ENCODE results near the gene SKI.

The SKI gene

DNA sequence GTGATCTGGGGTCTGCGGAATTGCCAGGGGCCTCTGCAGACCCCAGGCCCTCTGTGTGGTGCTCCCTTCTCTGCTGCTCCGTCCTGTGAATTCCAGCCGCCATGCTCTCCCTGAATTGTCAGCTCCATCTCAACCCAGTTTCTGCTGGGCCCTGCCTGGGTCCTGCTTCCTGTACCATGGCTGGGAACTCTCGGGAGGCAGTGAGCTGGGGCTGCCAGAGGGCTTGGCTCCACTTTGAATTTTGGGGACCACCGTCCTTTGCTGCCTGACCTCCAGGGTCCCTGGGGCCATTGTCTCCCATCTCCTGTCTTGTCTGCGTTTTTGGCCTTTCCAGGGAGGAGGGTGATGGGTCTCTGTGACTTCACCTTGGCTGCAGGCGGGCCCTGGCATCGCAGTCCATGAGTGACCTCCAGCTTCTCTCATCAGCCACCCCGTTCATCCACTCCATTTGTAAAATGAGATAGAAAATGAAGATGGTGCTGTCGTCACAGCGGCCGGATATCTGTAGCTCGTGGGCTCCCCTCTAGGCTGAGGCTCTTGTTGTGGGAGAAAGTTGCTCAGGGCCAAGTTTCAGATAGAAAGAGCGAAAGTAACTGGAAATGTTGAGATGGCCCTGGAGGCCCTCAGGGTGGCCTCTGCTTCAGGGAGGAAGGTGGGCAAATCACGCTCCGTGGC, 38.3 kb downstream of the SKI start:
- ATAC-seq (ENCODE audit: insufficient read depth, low read depth) (no peak), DNase-seq (no peak)
- peaks cover 73% of the 10 kb centered on the region for H4K20me1 ChIP-seq (ENCODE audit: insufficient read depth, low read length)
- TF ChIP-seq EZH2 (IDR thresholded peaks at IDR 0.05; ENCODE audit: borderline replicate concordance, low read depth, low read length, severe bottlenecking) (no peak), CTCF (IDR thresholded peaks at IDR 0.05; ENCODE audit: borderline replicate concordance, extremely low read depth, low read length, poor library complexity, severe bottlenecking) (no peak)
- no peak overlapping the region for H3K9ac ChIP-seq (ENCODE audit: low read depth, low read length)
- no peak overlapping the region for H3K27ac ChIP-seq (ENCODE audit: low read length)
- peaks cover 90% of the 10 kb centered on the region for H3K79me2 ChIP-seq (ENCODE audit: insufficient read depth, low read length)
- H3K4me2 ChIP-seq (ENCODE audit: insufficient read depth, low read length) = no peak overlapping the region
- H3K36me3 ChIP-seq (ENCODE audit: insufficient read depth, low read length) = no peaks in the 10 kb centered on the region
- H3K9me3 ChIP-seq (ENCODE audit: insufficient read depth, low read length, severe bottlenecking) = no peaks in the 10 kb centered on the region
- no peaks in the 10 kb centered on the region for H3K4me1 ChIP-seq (ENCODE audit: insufficient read depth, low read length)
- H3K27me3 ChIP-seq (ENCODE audit: insufficient read depth, low read length, poor library complexity) = no peaks in the 10 kb centered on the region
- H3K4me3 ChIP-seq (ENCODE audit: low read depth in 1 of 2, low read length in 2 of 2) = no peak overlapping the region
- H2AFZ ChIP-seq (ENCODE audit: low read depth, low read length) = no peak overlapping the region

GRCh38 chr1:2267051-2267830, 39.1 kb downstream of the SKI start:
- H3K9ac ChIP-seq (ENCODE audit: low read depth, low read length) = no peak overlapping the region
- H2AFZ ChIP-seq (ENCODE audit: low read depth, low read length) = no peak overlapping the region
- H3K36me3 ChIP-seq (ENCODE audit: insufficient read depth, low read length) = no peaks in the 10 kb centered on the region
- peaks cover 90% of the 10 kb centered on the region for H3K79me2 ChIP-seq (ENCODE audit: insufficient read depth, low read length)
- H3K27me3 ChIP-seq (ENCODE audit: insufficient read depth, low read length, poor library complexity) = no peaks in the 10 kb centered on the region
- H4K20me1 ChIP-seq (ENCODE audit: insufficient read depth, low read length) = peaks cover 74% of the 10 kb centered on the region
- DNase-seq = no peak
- TF ChIP-seq EZH2 (IDR thresholded peaks at IDR 0.05; ENCODE audit: borderline replicate concordance, low read depth, low read length, severe bottlenecking) (no peak), CTCF (IDR thresholded peaks at IDR 0.05; ENCODE audit: borderline replicate concordance, extremely low read depth, low read length, poor library complexity, severe bottlenecking) (no peak)
- H3K4me2 ChIP-seq (ENCODE audit: insufficient read depth, low read length) = no peak overlapping the region
- no peak overlapping the region for H3K27ac ChIP-seq (ENCODE audit: low read length)
- no peak overlapping the region for H3K4me3 ChIP-seq (ENCODE audit: low read depth in 1 of 2, low read length in 2 of 2)
- no peak for ATAC-seq (ENCODE audit: insufficient read depth, low read depth)
- H3K4me1 ChIP-seq (ENCODE audit: insufficient read depth, low read length) = no peaks in the 10 kb centered on the region
- H3K9me3 ChIP-seq (ENCODE audit: insufficient read depth, low read length, severe bottlenecking) = no peaks in the 10 kb centered on the region

DNA sequence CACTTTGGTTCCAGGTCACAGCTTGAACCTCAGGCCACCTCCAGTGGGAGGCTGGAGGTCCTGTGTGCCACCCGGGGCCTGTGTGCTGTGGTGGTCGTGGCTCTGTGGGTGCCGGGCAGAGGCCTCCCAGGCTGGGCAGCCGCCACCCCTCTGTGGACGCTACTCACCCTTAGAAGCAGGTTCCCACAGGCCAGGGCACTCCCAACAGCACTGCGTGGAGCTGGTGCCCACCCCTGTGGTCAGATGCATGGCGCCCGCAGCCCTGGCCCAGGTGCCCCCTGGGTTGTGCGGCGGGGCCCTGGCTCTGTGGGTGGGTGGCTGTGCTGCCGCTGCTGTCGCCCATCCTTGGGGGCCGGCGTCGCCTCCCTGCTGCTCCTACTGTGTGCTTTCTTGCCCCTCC, 39.7 kb downstream of the SKI start:
- H3K27me3 ChIP-seq (ENCODE audit: insufficient read depth, low read length, poor library complexity) = no peaks in the 10 kb centered on the region
- H3K79me2 ChIP-seq (ENCODE audit: insufficient read depth, low read length) = peaks cover 88% of the 10 kb centered on the region
- H3K9me3 ChIP-seq (ENCODE audit: insufficient read depth, low read length, severe bottlenecking) = no peaks in the 10 kb centered on the region
- H3K4me1 ChIP-seq (ENCODE audit: insufficient read depth, low read length) = no peaks in the 10 kb centered on the region
- no peak overlapping the region for H3K27ac ChIP-seq (ENCODE audit: low read length)
- no peaks in the 10 kb centered on the region for H3K36me3 ChIP-seq (ENCODE audit: insufficient read depth, low read length)
- H2AFZ ChIP-seq (ENCODE audit: low read depth, low read length) = no peak overlapping the region
- H3K4me3 ChIP-seq (ENCODE audit: low read depth in 1 of 2, low read length in 2 of 2) = no peak overlapping the region
- ATAC-seq (ENCODE audit: insufficient read depth, low read depth) = no peak
- TF ChIP-seq EZH2 (IDR thresholded peaks at IDR 0.05; ENCODE audit: borderline replicate concordance, low read depth, low read length, severe bottlenecking) = no peak
- no peak for TF ChIP-seq CTCF (IDR thresholded peaks at IDR 0.05; ENCODE audit: borderline replicate concordance, extremely low read depth, low read length, poor library complexity, severe bottlenecking)
- DNase-seq = no peak
- no peak overlapping the region for H3K9ac ChIP-seq (ENCODE audit: low read depth, low read length)
- peaks cover 77% of the 10 kb centered on the region for H4K20me1 ChIP-seq (ENCODE audit: insufficient read depth, low read length)
- no peak overlapping the region for H3K4me2 ChIP-seq (ENCODE audit: insufficient read depth, low read length)
